OCI-LY7 (cell line): ENCODE data around the gene SYNGR4. TPM values are rescaled to one million over a fixed set of nuclear protein-coding genes. Genes with fewer than 3 reads are reported as not detected.
A peak's percentile ranks its signal among the peaks of the same experiment; 100 is the strongest.

Experiments
- BruUV-seq: library from RNA; stranded (reverse); fragments of 400-500 nt; replicated peaks from 2 replicates; lab custom pipeline; 2021; lab: Mats Ljungman, UMichigan
- CTCF ChIA-PET: fragments of 300-600 bp; sonication (Branson Sonifier 250); formaldehyde crosslinking; loops from one replicate; lab custom pipeline; 2022; ENCODE audit warnings: antibody characterized with exemption; ENCODE audit not compliant: unreplicated experiment; lab: Charles Lee
- POLR2A ChIA-PET: fragments of 300-600 bp; sonication (Branson Sonifier 250); formaldehyde crosslinking; loops from one replicate; lab custom pipeline; 2022; ENCODE audit warnings: antibody characterized with exemption; lab: Charles Lee
- DNase-seq: peaks from one replicate; pipeline ENCODE4 v3.0.0-alpha.2; 2015; ENCODE audit warnings: low spot score
- H2AFZ ChIP-seq: fragments of 200-600 bp; sonication (generic), shearing (Covaris generic); 2 replicates; pipeline ENCODE4 v1.6.1; 2014; ENCODE audit warnings: mild to moderate bottlenecking, antibody characterized with exemption, low read length, moderate library complexity
- H3K27ac ChIP-seq: fragments of 200-600 bp; sonication (generic); 2 replicates; pipeline ENCODE4 v1.5.1; 2014; ENCODE audit warnings: mixed run types, low read depth, mild to moderate bottlenecking, moderate library complexity, low read length, inconsistent platforms; ENCODE audit not compliant: poor library complexity, severe bottlenecking
- H3K36me3 ChIP-seq: fragments of 200-600 bp; sonication (generic); 2 replicates; pipeline ENCODE4 v1.6.1; 2014; ENCODE audit warnings: mild to moderate bottlenecking, antibody characterized with exemption, low read length, moderate library complexity, mixed read lengths; ENCODE audit not compliant: insufficient read depth
- H3K4me1 ChIP-seq: fragments of 200-600 bp; sonication (generic); 2 replicates; pipeline ENCODE4 v1.5.1; 2014; ENCODE audit warnings: mild to moderate bottlenecking, low read length; ENCODE audit not compliant: insufficient read depth, poor library complexity, severe bottlenecking
- H3K4me2 ChIP-seq: fragments of 200-600 bp; sonication (generic); 2 replicates; pipeline ENCODE4 v1.6.1; 2014; ENCODE audit warnings: mild to moderate bottlenecking, low read length
- H3K4me3 ChIP-seq: fragments of 200-600 bp; sonication (generic); 2 replicates; pipeline ENCODE4 v1.5.1; 2014; ENCODE audit warnings: mild to moderate bottlenecking, low read depth, low read length; ENCODE audit not compliant: poor library complexity, severe bottlenecking
- H3K79me2 ChIP-seq: fragments of 200-600 bp; sonication (generic); 2 replicates; pipeline ENCODE4 v1.6.1; 2016; ENCODE audit warnings: low read depth, mild to moderate bottlenecking, low read length, moderate library complexity, mixed read lengths; ENCODE audit not compliant: insufficient read depth
- H3K9me2 ChIP-seq: fragments of 200-600 bp; sonication (generic); 2 replicates; pipeline ENCODE4 v1.6.1; 2016; ENCODE audit warnings: mild to moderate bottlenecking, low read length, mixed read lengths; ENCODE audit not compliant: insufficient read depth
- H3K9me3 ChIP-seq: fragments of 200-600 bp; sonication (generic); 2 replicates; pipeline ENCODE4 v1.6.1; 2014; ENCODE audit warnings: mild to moderate bottlenecking, mixed run types, low read length, mixed read lengths
- H4K20me1 ChIP-seq: fragments of 200-600 bp; sonication (generic); 2 replicates; pipeline ENCODE4 v1.6.1; 2014; ENCODE audit warnings: mild to moderate bottlenecking, antibody characterized with exemption, low read length, moderate library complexity, mixed read lengths; ENCODE audit not compliant: insufficient read depth
- EZH2phosphoT487 ChIP-seq: fragments of 200-600 bp; sonication (generic); IDR thresholded peaks from 2 replicates; pipeline ENCODE4 v1.6.1; 2018; ENCODE audit warnings: low read depth, borderline replicate concordance, mild to moderate bottlenecking, mixed run types, antibody characterized with exemption, low read length, moderate library complexity, mixed read lengths
- intact Hi-C: fragments of 100-400 bp; cut with micrococcal nuclease; formaldehyde crosslinking; loops from one replicate; pipeline ENCODE4 v1.10.0; 2022; ENCODE audit not compliant: unreplicated experiment
- total RNA-seq, 2 experiments: library from RNA; depleted of rRNA in 1 of 2; stranded (reverse); fragments of >200 nt in 1 of 2; shearing (Covaris generic) in 1 of 2; gene quantifications; 2 replicates each; pipeline ENCODE4 v1.2.3, GENCODE V29; 2014 to 2022
- TF ChIP-seq, protein P1 (sequence below): fragments of 200-600 bp; sonication (generic); conservative IDR thresholded peaks from 2 replicates; pipeline ENCODE4 v1.5.1; 2014; ENCODE audit warnings: mild to moderate bottlenecking, antibody characterized with exemption, low read length, moderate library complexity, mixed read lengths

The SYNGR4 gene
- total RNA-seq, 2 experiments from 2014 or later: 0.38 to 1.2 TPM

GRCh38 chr19:48398375-48399235 lies 34.4 kb downstream of the SYNGR4 start:
- Histone ChIP-seq H2AFZ (no peak overlapping the region), H3K79me2 (no peaks in the 10 kb centered on the region), H3K36me3 (no peaks in the 10 kb centered on the region), H3K4me3 (peak overlapping the region; percentile 62), H3K4me1 (peaks cover 40% of the 10 kb centered on the region), H3K9me3 (no peaks in the 10 kb centered on the region), H3K4me2 (peak overlapping the region; percentile 69), H3K27ac (no peak overlapping the region), H4K20me1 (no peaks in the 10 kb centered on the region), H3K9me2 (no peaks in the 10 kb centered on the region)
- peak; percentile 95 for DNase-seq
- TF ChIP-seq, protein P1, sequence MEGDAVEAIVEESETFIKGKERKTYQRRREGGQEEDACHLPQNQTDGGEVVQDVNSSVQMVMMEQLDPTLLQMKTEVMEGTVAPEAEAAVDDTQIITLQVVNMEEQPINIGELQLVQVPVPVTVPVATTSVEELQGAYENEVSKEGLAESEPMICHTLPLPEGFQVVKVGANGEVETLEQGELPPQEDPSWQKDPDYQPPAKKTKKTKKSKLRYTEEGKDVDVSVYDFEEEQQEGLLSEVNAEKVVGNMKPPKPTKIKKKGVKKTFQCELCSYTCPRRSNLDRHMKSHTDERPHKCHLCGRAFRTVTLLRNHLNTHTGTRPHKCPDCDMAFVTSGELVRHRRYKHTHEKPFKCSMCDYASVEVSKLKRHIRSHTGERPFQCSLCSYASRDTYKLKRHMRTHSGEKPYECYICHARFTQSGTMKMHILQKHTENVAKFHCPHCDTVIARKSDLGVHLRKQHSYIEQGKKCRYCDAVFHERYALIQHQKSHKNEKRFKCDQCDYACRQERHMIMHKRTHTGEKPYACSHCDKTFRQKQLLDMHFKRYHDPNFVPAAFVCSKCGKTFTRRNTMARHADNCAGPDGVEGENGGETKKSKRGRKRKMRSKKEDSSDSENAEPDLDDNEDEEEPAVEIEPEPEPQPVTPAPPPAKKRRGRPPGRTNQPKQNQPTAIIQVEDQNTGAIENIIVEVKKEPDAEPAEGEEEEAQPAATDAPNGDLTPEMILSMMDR: no peak
- TF ChIP-seq EZH2phosphoT487: no peak
- ChIA-PET POLR2A (interaction anchor here (0.7 kb wide), 1 partner anchor 235 kb away, joined by 3 read pairs; no protein-coding TSS in a partner anchor), CTCF (no interaction called here)
- intact Hi-C loops: loop anchor here (2.0 kb wide), 1 partner anchor 78 kb away; a partner anchor contains a TSS
- BruUV-seq: no TSS peak

GRCh38 chr19:48400018-48400742 lies 36.0 kb downstream of the SYNGR4 start:
- H3K36me3 ChIP-seq: no peaks in the 10 kb centered on the region
- H3K9me2 ChIP-seq: no peaks in the 10 kb centered on the region
- no TSS peak for BruUV-seq
- no peaks in the 10 kb centered on the region for H4K20me1 ChIP-seq
- H3K4me1 ChIP-seq: peaks cover 35% of the 10 kb centered on the region
- H3K27ac ChIP-seq: no peak overlapping the region
- ChIA-PET POLR2A (interaction anchor here (1.0 kb wide), 1 partner anchor 9 kb away, joined by 3 read pairs; the partner anchor contains the start of gene KDELR1), CTCF (no interaction called here)
- H3K9me3 ChIP-seq: no peaks in the 10 kb centered on the region
- peak overlapping the region; percentile 33; the same call in 1 of the 2 replicates for H3K4me2 ChIP-seq
- H3K4me3 ChIP-seq: no peak overlapping the region
- H2AFZ ChIP-seq: no peak overlapping the region; the same call in 1 of the 2 replicates
- H3K79me2 ChIP-seq: no peaks in the 10 kb centered on the region
- intact Hi-C loops: no loop called here
- TF ChIP-seq, protein P1: no peak
- no peak for TF ChIP-seq EZH2phosphoT487
- no peak for DNase-seq
